ENCODE results near the gene NOP10. TPM values are rescaled to one million over a fixed set of nuclear protein-coding genes. Genes with fewer than 3 reads are reported as not detected.
A peak's percentile ranks its signal among the peaks of the same experiment; 100 is the strongest.

The NOP10 gene
- total RNA-seq, 3 donors from 2014 or later, result 90.6 to 129 (median 115) TPM

DNA sequence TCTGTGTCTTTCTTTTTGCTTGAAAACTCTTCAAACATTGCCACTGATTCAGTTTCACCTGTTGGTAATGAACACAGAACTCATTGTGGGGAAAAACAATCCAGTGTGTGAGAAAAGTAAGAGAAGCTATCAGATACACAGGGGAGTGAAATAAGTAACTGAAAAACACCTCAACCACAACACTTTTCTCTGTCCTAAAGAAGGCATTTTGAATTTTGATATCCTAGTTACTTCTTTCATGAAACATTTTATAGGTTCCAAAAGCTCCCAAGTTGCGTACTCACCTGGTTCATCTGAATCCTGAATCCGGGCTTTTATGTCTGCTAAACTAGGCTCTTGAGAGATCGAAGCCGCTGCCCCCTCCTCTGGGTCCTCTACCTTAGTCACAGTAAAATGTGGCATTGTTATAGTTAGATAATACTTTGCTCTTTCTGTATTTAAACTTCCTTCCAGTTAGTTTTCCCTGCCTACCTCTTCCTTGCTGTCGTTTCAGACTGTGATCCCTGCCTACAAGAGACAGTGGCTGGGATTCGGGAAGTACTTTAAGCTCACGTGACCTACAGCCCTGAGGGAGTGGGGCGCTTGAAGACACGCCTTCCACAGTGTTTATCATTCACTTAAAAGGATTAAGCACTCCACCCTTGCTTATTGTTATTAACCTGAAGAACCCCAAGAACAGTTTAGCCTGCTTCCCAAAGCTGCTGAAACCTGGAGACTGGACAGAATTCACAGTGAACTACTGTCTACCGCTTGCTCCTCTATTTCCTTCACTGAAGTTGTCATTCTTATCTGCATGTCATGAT, 24.5 kb downstream of the NOP10 start:
- TF ChIP-seq, protein P1, sequence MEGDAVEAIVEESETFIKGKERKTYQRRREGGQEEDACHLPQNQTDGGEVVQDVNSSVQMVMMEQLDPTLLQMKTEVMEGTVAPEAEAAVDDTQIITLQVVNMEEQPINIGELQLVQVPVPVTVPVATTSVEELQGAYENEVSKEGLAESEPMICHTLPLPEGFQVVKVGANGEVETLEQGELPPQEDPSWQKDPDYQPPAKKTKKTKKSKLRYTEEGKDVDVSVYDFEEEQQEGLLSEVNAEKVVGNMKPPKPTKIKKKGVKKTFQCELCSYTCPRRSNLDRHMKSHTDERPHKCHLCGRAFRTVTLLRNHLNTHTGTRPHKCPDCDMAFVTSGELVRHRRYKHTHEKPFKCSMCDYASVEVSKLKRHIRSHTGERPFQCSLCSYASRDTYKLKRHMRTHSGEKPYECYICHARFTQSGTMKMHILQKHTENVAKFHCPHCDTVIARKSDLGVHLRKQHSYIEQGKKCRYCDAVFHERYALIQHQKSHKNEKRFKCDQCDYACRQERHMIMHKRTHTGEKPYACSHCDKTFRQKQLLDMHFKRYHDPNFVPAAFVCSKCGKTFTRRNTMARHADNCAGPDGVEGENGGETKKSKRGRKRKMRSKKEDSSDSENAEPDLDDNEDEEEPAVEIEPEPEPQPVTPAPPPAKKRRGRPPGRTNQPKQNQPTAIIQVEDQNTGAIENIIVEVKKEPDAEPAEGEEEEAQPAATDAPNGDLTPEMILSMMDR (IDR thresholded peaks at IDR 0.05), result no peak
- peak overlapping the region; percentile 7 for H3K4me3 ChIP-seq
- DNase-seq (peak; percentile 55 to 83 (median 64)), ATAC-seq (peak; percentile 100)
- no peaks in the 10 kb centered on the region for H3K36me3 ChIP-seq (ENCODE audit: low read depth)
- no peaks in the 10 kb centered on the region for H3K9me3 ChIP-seq
- H3K4me1 ChIP-seq (ENCODE audit: low read depth), result peaks cover 15% of the 10 kb centered on the region
- intact Hi-C loops (cut with DNase I, micrococcal nuclease), result no loop called here

DNA sequence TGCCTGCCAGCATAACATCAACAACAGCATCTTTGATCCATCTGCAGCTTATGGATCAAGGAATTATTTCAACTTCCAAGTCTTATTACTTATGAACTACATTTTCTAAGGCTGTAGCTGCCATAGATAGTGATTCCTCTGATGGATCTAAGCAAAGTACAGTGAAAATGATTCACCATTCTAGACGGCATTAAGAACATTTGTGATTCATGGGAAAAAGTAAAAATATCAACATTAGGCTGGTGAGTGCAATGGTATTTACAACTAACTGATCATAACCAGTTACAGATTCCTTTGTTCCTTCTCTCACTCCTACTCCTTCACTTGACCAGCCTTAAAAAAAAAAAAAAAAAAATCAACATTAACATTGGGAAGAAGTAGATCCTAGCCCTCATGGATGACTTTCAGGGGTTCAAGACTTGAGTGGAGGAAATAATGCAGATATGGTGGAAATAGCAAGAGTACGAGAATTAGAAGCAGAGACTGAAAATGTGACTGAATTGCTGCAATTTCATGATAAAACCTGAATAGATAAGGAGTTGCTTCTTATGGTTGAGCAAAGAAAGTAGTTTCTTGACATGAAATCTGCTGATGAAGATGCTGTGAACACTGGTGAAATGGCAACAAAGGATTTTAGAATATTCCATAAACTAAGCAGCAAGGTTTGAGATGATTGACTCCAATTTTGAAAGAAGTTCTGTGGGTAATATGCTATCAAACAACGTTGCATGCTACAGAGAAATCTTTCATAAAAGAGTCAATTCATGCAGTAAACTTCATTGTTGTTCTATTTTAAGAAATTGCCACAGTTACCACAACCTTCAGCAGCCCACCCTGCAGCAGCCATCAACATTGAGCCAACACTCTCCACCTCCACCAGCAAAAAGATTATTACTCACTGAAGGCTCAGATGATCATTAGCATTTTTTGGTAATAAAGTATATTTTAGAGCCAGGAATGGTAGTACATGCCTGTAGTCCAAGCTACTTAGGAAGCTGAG, 28.1 kb downstream of the NOP10 start:
- TF ChIP-seq, protein P1 (IDR thresholded peaks at IDR 0.05), result no peak
- Histone ChIP-seq H3K36me3 (ENCODE audit: low read depth) (no peaks in the 10 kb centered on the region), H3K4me3 (no peak overlapping the region), H3K9me3 (no peaks in the 10 kb centered on the region), H3K4me1 (ENCODE audit: low read depth) (peaks cover 15% of the 10 kb centered on the region)
- DNase-seq (no peak), ATAC-seq (no peak)
- intact Hi-C loops (cut with DNase I, micrococcal nuclease), result no loop called here

DNA sequence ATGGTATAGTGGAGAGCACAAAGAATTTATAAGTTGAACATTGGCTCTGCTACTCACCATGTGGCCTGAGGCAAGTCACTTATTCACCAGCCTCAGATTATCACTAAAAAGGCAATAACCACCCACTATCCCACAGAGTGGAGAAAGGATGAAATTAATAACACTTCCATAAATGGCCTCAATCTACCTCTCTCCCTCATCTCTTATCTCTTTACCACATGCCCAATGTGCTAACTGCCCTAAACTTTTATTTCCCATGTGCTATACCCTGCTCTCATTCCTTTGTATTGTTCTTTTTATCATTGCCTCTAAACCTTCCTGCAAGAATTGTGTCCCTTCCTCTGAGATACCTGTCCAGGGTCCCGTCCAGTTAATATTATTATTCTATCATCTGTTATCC, 31.4 kb downstream of the NOP10 start:
- DNase-seq (no peak), ATAC-seq (no peak)
- no peaks in the 10 kb centered on the region for H3K9me3 ChIP-seq
- TF ChIP-seq, protein P1 (IDR thresholded peaks at IDR 0.05), result no peak
- intact Hi-C loops (cut with DNase I, micrococcal nuclease), result no loop called here
- H3K36me3 ChIP-seq (ENCODE audit: low read depth), result no peaks in the 10 kb centered on the region
- no peak overlapping the region for H3K4me3 ChIP-seq
- H3K4me1 ChIP-seq (ENCODE audit: low read depth), result peaks cover 4% of the 10 kb centered on the region

DNA sequence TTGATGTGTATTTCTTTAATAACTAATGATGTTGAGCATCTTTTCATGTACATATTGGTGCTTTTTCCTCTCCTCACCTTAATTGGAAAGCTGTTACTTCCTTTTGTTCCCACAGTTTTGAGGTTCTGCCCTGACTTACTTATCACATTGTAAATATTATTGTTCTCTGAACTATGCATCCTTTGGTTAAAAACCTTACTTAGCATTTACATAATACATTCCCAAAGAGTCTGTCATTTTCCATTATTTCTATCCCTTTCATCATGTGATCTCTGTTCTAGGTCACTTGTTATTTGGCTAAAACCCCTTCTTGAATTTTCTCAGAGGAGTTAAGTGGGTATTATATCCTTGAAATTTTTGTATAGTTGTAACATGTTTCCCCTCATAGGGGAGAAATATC, 38.3 kb downstream of the NOP10 start:
- TF ChIP-seq, protein P1 (IDR thresholded peaks at IDR 0.05), result no peak
- Histone ChIP-seq H3K4me1 (ENCODE audit: low read depth) (no peaks in the 10 kb centered on the region), H3K36me3 (ENCODE audit: low read depth) (no peaks in the 10 kb centered on the region), H3K9me3 (no peaks in the 10 kb centered on the region), H3K4me3 (no peak overlapping the region)
- intact Hi-C loops (cut with DNase I, micrococcal nuclease), result no loop called here
- DNase-seq, result no peak
- ATAC-seq, result no peak

DNA sequence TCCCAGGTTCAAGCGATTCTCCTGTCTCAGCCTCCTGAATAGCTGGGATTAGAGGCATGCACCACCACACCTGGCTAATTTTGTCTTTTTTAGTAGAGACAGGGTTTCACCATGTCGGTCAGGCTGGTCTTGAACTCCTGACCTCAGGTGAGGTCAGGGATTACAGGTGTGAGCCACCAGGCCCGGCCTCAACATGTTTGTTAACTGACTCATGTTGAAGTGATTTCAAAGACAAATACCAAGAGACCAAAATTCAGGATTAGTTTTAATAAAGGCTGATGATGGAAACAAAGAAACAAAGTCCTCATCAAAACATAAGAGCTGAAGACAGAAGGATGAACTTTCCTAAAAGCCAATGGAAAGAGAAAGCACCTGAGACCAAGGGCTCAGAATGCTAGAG, 41.9 kb downstream of the NOP10 start:
- Histone ChIP-seq H3K4me1 (ENCODE audit: low read depth) (no peaks in the 10 kb centered on the region), H3K4me3 (no peak overlapping the region), H3K9me3 (no peaks in the 10 kb centered on the region), H3K36me3 (ENCODE audit: low read depth) (no peaks in the 10 kb centered on the region)
- ATAC-seq (no peak), DNase-seq (no peak)
- intact Hi-C loops (cut with DNase I, micrococcal nuclease), result no loop called here
- TF ChIP-seq, protein P1 (IDR thresholded peaks at IDR 0.05), result no peak
